CD14-positive monocyte (primary cell): Measurements from ENCODE around the gene RPL31. TPM values are rescaled to one million over a fixed set of nuclear protein-coding genes. Genes with fewer than 3 reads are reported as not detected.

ENCODE experiments used
- DNase-seq, 3 donors: peaks; one replicate each; pipeline ENCODE4 v3.0.0-alpha.2; 2011 to 2022
- H2AFZ ChIP-seq: 2 replicates; pipeline ENCODE4 v1.6.0; 2012; ENCODE audit warnings: mild to moderate bottlenecking, low read depth, low read length, inconsistent platforms; ENCODE audit not compliant: insufficient read depth, poor library complexity, severe bottlenecking
- H3K27ac ChIP-seq, 2 donors: 1 replicate in 1 of 2; 2 replicates in 1 of 2; pipeline ENCODE4 v1.5.1; 2012 to 2013; ENCODE audit warnings: low read length in 2 of 2, control low read depth in 1 of 2, inconsistent platforms in 1 of 2, low read depth in 1 of 2, mild to moderate bottlenecking in 1 of 2
- H3K27me3 ChIP-seq, 2 donors: one replicate each; pipeline versions ENCODE4 v1.6.0 to v1.6.1; 2011 to 2013; ENCODE audit warnings: low read length in 2 of 2; ENCODE audit not compliant: control insufficient read depth in 2 of 2, insufficient read depth in 2 of 2
- H3K36me3 ChIP-seq, 2 donors: replicated peaks in 1 of 2; 1 replicate in 1 of 2; 2 replicates in 1 of 2; pipeline versions ENCODE4 v1.5.1 to v1.6.1; 2012 to 2013; ENCODE audit warnings: low read length in 2 of 2, control low read depth in 1 of 2, inconsistent platforms in 1 of 2, mild to moderate bottlenecking in 1 of 2; ENCODE audit not compliant: insufficient read depth in 2 of 2, control insufficient read depth in 1 of 2
- H3K4me1 ChIP-seq, 2 donors: 1 replicate in 1 of 2; 2 replicates in 1 of 2; pipeline versions ENCODE4 v1.5.1 to v1.6.1; 2012 to 2013; ENCODE audit warnings: low read length in 2 of 2, control low read depth in 1 of 2, inconsistent platforms in 1 of 2, mild to moderate bottlenecking in 1 of 2, moderate library complexity in 1 of 2; ENCODE audit not compliant: insufficient read depth in 2 of 2, control insufficient read depth in 1 of 2
- H3K4me2 ChIP-seq: replicated peaks from 2 replicates; pipeline ENCODE3; 2012; ENCODE audit warnings: low read length, moderate library complexity, mild to moderate bottlenecking; ENCODE audit not compliant: poor library complexity, severe bottlenecking; ENCODE audit errors: extremely low read depth
- H3K4me3 ChIP-seq, 3 experiments: fragments of 200-600 bp in 1 of 3; sonication (generic) in 1 of 3; replicated peaks in 1 of 3; 1 replicate in 2 of 3; 2 replicates in 1 of 3; pipeline ENCODE4 v1.5.1; 2011 to 2013; ENCODE audit warnings: low read length in 3 of 3, mild to moderate bottlenecking in 3 of 3, control low read depth in 2 of 3, low read depth in 2 of 3, inconsistent platforms in 1 of 3, moderate library complexity in 1 of 3
- H3K79me2 ChIP-seq: 2 replicates; pipeline ENCODE4 v1.6.0; 2012; ENCODE audit warnings: mild to moderate bottlenecking, control low read depth, inconsistent platforms, low read length, moderate library complexity; ENCODE audit not compliant: insufficient read depth
- H3K9ac ChIP-seq: 2 replicates; pipeline ENCODE4 v1.6.0; 2017; ENCODE audit warnings: low read length, mild to moderate bottlenecking; ENCODE audit not compliant: insufficient read depth, poor library complexity, severe bottlenecking
- H3K9me3 ChIP-seq, 2 donors: replicated peaks in 1 of 2; 1 replicate in 1 of 2; 2 replicates in 1 of 2; pipeline versions ENCODE4 v1.5.1 to v1.6.1; 2012 to 2013; ENCODE audit warnings: low read length in 2 of 2, control low read depth in 1 of 2; ENCODE audit not compliant: control insufficient read depth in 1 of 2, insufficient read depth in 1 of 2
- H4K20me1 ChIP-seq: 2 replicates; pipeline ENCODE4 v1.6.0; 2012; ENCODE audit warnings: mild to moderate bottlenecking, low read length, control low read depth, moderate library complexity; ENCODE audit not compliant: insufficient read depth
- H3K27ac Mint-ChIP-seq, 7 donors: one replicate each; pipeline ENCODE4 v1.8.0; 2020; ENCODE audit warnings: mild to moderate bottlenecking in 7 of 7, mixed read lengths in 7 of 7, moderate library complexity in 6 of 7, inconsistent platforms in 2 of 7
- H3K27me3 Mint-ChIP-seq, 3 donors: one replicate each; pipeline ENCODE4 v1.8.0; 2021 to 2022; ENCODE audit warnings: low read depth in 3 of 3, mild to moderate bottlenecking in 3 of 3, mixed read lengths in 3 of 3, moderate library complexity in 3 of 3, inconsistent platforms in 1 of 3
- H3K36me3 Mint-ChIP-seq, 2 donors: one replicate each; pipeline ENCODE4 v1.8.0; 2020; ENCODE audit warnings: mixed read lengths in 2 of 2, inconsistent platforms in 1 of 2, mild to moderate bottlenecking in 1 of 2
- H3K4me1 Mint-ChIP-seq: one replicate; pipeline ENCODE4 v1.8.0; 2020; ENCODE audit warnings: mild to moderate bottlenecking, mixed read lengths
- H3K4me3 Mint-ChIP-seq, 2 donors: one replicate each; pipeline ENCODE4 v1.8.0; 2020; ENCODE audit warnings: mild to moderate bottlenecking in 2 of 2, mixed read lengths in 2 of 2, moderate library complexity in 1 of 2
- H3K9me3 Mint-ChIP-seq, 7 donors: one replicate each; pipeline ENCODE4 v1.8.0; 2020 to 2022; ENCODE audit warnings: mixed read lengths in 7 of 7, mild to moderate bottlenecking in 6 of 7, moderate library complexity in 6 of 7, inconsistent platforms in 2 of 7
- WGBS: methylation state at CpG from one replicate; pipeline ENCODE4 v1.1.5; 2013; ENCODE audit warnings: missing lambda C conversion rate; ENCODE audit not compliant: insufficient coverage; 5-methylcytosine and 5-hydroxymethylcytosine counted together
- intact Hi-C, 2 donors: fragments of 100-400 bp; cut with micrococcal nuclease; formaldehyde crosslinking; loops; one replicate each; pipeline versions ENCODE4 v1.15.0 to v1.15.1; 2023
- polyA plus RNA-seq, 3 donors: library from polyadenylated mRNA; depleted of rRNA in 1 of 3; unstranded in 2 of 3; stranded (reverse) in 1 of 3; fragments of 300-500 nt in 2 of 3; fragments of >200 nt in 1 of 3; fragmentation: Illumina TruSeq in 2 of 3; gene quantifications; 1 replicate in 2 of 3; 2 replicates in 1 of 3; pipeline ENCODE4 v1.2.3, GENCODE V29; 2012 to 2021
- TF ChIP-seq, protein P1 (sequence below): fragments of 200-600 bp; IDR thresholded peaks from one replicate; pipeline ENCODE4 v1.8.0; 2022; ENCODE audit warnings: antibody characterized with exemption, mild to moderate bottlenecking

RPL31 gene
- polyA plus RNA-seq, 3 donors = 1,537 to 2,299 (median 1,998) TPM

DNA sequence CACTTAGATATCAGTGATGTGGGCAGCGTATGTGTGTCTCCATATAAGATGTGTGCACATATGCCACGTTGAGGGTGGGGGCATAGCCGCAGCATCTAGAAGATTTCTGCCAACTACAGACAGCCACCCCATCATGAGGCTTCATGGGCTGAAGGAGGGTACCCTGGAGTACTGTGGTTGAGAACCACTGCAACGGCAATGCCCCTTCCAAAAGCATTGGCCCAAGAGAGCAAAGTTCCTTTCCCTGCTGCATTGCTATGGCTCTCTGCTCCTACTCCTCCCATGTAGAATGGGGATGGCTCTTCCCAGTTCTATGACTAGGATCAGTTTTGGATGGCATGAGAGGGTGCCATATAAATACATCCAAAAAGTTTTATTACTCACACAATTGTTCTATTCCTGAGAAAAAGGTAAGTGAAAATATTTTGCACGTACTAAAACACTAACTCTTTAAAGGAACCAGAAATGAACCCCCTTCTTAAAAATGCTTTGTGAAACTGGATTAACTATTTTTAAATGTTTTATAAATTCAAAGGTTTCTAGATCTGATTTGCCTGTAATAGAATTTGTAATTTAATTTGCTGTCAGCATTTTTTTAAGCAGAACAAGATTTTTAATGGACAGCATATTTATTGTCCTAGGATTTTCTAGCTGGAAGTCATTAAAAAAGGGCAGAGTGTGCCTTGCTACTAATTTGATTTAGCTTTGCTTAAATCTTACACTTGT, 4.4 kb upstream of the RPL31 start:
- Histone ChIP-seq H3K27ac (no peak overlapping the region), H3K9ac (no peak overlapping the region), H3K9me3 (no peaks in the 10 kb centered on the region), H3K4me3 (no peak overlapping the region), H3K4me2 (no peak overlapping the region), H3K4me1 (peaks cover 6 to 9% of the 10 kb centered on the region in 2 donors), H3K27me3 (no peaks in the 10 kb centered on the region), H4K20me1 (peaks cover under 1% of the 10 kb centered on the region), H2AFZ (no peak overlapping the region), H3K36me3 (no peaks in the 10 kb centered on the region), H3K79me2 (peaks cover 6% of the 10 kb centered on the region)
- intact Hi-C loops = no loop called here
- DNase-seq = no peak
- Mint-ChIP-seq H3K9me3 (peaks cover 0 to 2% (median 0%) of the 10 kb centered on the region in 7 donors), H3K36me3 (no peaks in the 10 kb centered on the region), H3K4me3 (no peak overlapping the region), H3K4me1 (peaks cover 8% of the 10 kb centered on the region), H3K27me3 (peaks cover 4 to 9% (median 8%) of the 10 kb centered on the region in 3 donors), H3K27ac (no peak overlapping the region)
- no CpG with 5 or more reads among the region's 5 CpGs for WGBS
- TF ChIP-seq, protein P1, sequence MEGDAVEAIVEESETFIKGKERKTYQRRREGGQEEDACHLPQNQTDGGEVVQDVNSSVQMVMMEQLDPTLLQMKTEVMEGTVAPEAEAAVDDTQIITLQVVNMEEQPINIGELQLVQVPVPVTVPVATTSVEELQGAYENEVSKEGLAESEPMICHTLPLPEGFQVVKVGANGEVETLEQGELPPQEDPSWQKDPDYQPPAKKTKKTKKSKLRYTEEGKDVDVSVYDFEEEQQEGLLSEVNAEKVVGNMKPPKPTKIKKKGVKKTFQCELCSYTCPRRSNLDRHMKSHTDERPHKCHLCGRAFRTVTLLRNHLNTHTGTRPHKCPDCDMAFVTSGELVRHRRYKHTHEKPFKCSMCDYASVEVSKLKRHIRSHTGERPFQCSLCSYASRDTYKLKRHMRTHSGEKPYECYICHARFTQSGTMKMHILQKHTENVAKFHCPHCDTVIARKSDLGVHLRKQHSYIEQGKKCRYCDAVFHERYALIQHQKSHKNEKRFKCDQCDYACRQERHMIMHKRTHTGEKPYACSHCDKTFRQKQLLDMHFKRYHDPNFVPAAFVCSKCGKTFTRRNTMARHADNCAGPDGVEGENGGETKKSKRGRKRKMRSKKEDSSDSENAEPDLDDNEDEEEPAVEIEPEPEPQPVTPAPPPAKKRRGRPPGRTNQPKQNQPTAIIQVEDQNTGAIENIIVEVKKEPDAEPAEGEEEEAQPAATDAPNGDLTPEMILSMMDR = no peak

DNA sequence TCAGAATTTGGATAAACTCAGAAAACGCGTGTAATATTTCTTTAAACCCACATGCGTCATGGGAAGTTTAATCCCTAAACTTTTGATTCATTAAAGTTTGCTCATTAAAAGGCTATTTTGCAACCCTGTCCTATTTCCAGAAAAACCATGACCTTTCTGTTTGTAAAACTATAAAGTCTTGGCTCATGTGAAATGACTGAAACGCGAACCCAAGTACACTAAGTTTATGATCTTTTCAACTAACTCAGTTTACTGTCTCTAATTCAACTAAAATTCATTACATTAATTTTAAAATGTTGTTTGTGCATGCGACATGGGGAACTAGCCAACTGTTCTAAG, 3.9 kb upstream of the RPL31 start:
- H4K20me1 ChIP-seq = peaks cover 6% of the 10 kb centered on the region
- Mint-ChIP-seq H3K4me3 (no peak overlapping the region), H3K4me1 (peaks cover 12% of the 10 kb centered on the region), H3K27ac (no peak overlapping the region), H3K36me3 (no peaks in the 10 kb centered on the region), H3K27me3 (peaks cover 6 to 9% (median 8%) of the 10 kb centered on the region in 3 donors), H3K9me3 (peaks cover 0 to 2% (median 0%) of the 10 kb centered on the region in 7 donors)
- peaks cover 0 to under 1% of the 10 kb centered on the region in 2 donors for H3K36me3 ChIP-seq
- intact Hi-C loops = no loop called here
- peaks cover 12% of the 10 kb centered on the region for H3K79me2 ChIP-seq
- no peak overlapping the region for H3K27ac ChIP-seq
- no peak for DNase-seq
- no peak overlapping the region for H2AFZ ChIP-seq
- H3K9me3 ChIP-seq = no peaks in the 10 kb centered on the region
- no peak overlapping the region for H3K4me3 ChIP-seq
- H3K4me1 ChIP-seq = peaks cover 10 to 14% of the 10 kb centered on the region in 2 donors
- no peak overlapping the region for H3K4me2 ChIP-seq
- TF ChIP-seq, protein P1 = no peak
- H3K27me3 ChIP-seq = no peaks in the 10 kb centered on the region
- WGBS = 100% methylated on average over 1 of the region's 6 CpGs
- H3K9ac ChIP-seq = no peak overlapping the region
